Testis (tissue), 3 donors: ENCODE measurements around the gene NUAK1. TPM values are rescaled to one million over a fixed set of nuclear protein-coding genes. Genes with fewer than 3 reads are reported as not detected.

Experiments used
- DNase-seq: peaks from one replicate; pipeline ENCODE4 v3.0.0-alpha.2; 2019
- H3K27ac ChIP-seq, 2 donors: fragments of 200-600 bp; sonication (generic); one replicate each; pipeline ENCODE4 v1.5.1; 2019
- H3K27me3 ChIP-seq: fragments of 200-600 bp; sonication (generic); one replicate; pipeline ENCODE4 v1.5.1; 2019
- H3K36me3 ChIP-seq: fragments of 200-600 bp; sonication (generic); one replicate; pipeline ENCODE4 v1.5.1; 2017; ENCODE audit warnings: low read depth; ENCODE audit errors: missing control alignments
- H3K4me1 ChIP-seq: fragments of 200-600 bp; sonication (generic); one replicate; pipeline ENCODE4 v1.5.1; 2019
- H3K4me3 ChIP-seq, 2 donors: fragments of 200-600 bp; sonication (generic); one replicate each; pipeline ENCODE4 v1.5.1; 2017 to 2019
- H3K9me3 ChIP-seq: fragments of 200-600 bp; sonication (generic); one replicate; pipeline ENCODE4 v1.5.1; 2017
- POLR2A ChIP-seq: fragments of 450-650 bp; IDR thresholded peaks from one replicate; pipeline ENCODE4 v1.6.1; 2017; ENCODE audit warnings: antibody characterized with exemption, mild to moderate bottlenecking, moderate library complexity
- WGBS, 2 donors: methylation state at CpG; one replicate each; pipeline ENCODE4 v1.1.5; 2018; 5-methylcytosine and 5-hydroxymethylcytosine counted together
- intact Hi-C: fragments of 100-400 bp; cut with DNase I; formaldehyde crosslinking; loops from one replicate; pipeline ENCODE4 v1.15.1; 2023; ENCODE audit warnings: low total_unique reads
- polyA plus RNA-seq: library from polyadenylated mRNA; stranded (reverse); fragments of 350-450 nt; fragmentation: Illumina TruSeq; extraction: RNeasy Lipid Tissue Mini Kit (QIAGEN cat#74804); gene quantifications from one replicate; pipeline ENCODE4 v1.2.3, GENCODE V29; 2014; ENCODE audit warnings: low read depth, low replicate concordance; ENCODE audit not compliant: insufficient read depth
- total RNA-seq, 2 donors: library from RNA; depleted of rRNA; stranded (reverse); fragments of >200 nt; gene quantifications; one replicate each; pipeline ENCODE4 v1.2.3, GENCODE V29; 2016
- TF ChIP-seq, protein P1 (sequence below), 3 experiments: fragments of 450-650 bp in 2 of 3; fragments of 200-600 bp in 1 of 3; sonication (generic) in 1 of 3; IDR thresholded peaks; one replicate each; pipeline ENCODE4 v1.5.1; 2016 to 2019; ENCODE audit warnings: antibody characterized with exemption in 3 of 3, mild to moderate bottlenecking in 2 of 3, moderate library complexity in 1 of 3

Gene NUAK1
- total and polyA plus RNA-seq, 3 donors from 2014 or later: 6.6 to 9.1 (median 8.2) TPM

DNA sequence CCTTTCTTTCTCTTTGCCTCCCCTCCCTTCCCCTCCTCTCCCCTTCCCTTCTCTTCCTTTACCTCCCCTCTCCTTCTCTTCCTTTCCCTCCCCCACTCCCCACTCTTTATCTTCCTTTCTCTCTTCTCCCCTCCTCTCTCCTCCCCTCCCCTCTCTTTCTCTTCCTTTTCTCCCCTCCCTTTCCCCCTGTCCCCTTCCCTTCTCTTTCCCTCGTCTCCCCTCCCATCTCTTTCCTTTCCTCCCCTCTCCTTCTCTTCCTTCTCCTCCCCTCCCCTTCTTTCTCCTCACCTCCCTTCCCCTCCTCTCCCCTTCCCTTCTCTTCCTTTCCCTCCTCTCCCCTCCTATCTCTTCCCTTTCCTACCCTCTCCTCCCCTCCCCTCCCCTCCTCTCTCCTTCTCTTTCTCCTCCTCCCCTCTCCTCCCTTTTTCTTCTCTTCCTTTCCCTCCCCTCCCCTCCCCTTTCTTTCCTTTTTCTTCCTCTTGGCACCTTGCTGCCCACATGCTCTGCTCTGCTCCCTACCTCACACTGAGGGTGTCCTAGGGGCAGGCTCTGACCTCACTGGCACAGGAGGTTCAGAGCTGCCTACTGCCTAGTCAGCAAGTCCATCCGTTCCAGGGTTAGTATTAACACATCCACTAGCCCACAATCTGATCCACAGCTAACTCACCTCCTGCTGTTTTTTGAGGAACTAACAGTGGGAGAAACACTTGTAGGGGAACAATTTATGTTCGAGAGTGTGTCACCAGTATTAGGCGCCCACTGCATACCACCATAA lies 101.0 kb downstream of the NUAK1 start:
- no peak overlapping the region for H3K27ac ChIP-seq
- DNase-seq: no peak
- 71 to 79% methylated on average over 4 of the region's 4 CpGs for WGBS, 2 donors
- H3K4me1 ChIP-seq: no peaks in the 10 kb centered on the region
- intact Hi-C loops: no loop called here
- no peaks in the 10 kb centered on the region for H3K9me3 ChIP-seq
- TF ChIP-seq, protein P1, sequence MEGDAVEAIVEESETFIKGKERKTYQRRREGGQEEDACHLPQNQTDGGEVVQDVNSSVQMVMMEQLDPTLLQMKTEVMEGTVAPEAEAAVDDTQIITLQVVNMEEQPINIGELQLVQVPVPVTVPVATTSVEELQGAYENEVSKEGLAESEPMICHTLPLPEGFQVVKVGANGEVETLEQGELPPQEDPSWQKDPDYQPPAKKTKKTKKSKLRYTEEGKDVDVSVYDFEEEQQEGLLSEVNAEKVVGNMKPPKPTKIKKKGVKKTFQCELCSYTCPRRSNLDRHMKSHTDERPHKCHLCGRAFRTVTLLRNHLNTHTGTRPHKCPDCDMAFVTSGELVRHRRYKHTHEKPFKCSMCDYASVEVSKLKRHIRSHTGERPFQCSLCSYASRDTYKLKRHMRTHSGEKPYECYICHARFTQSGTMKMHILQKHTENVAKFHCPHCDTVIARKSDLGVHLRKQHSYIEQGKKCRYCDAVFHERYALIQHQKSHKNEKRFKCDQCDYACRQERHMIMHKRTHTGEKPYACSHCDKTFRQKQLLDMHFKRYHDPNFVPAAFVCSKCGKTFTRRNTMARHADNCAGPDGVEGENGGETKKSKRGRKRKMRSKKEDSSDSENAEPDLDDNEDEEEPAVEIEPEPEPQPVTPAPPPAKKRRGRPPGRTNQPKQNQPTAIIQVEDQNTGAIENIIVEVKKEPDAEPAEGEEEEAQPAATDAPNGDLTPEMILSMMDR (IDR thresholded peaks at IDR 0.05): no peak
- no peak for TF ChIP-seq POLR2A
- H3K27me3 ChIP-seq: no peaks in the 10 kb centered on the region
- H3K36me3 ChIP-seq: no peaks in the 10 kb centered on the region
- H3K4me3 ChIP-seq: no peak overlapping the region

DNA sequence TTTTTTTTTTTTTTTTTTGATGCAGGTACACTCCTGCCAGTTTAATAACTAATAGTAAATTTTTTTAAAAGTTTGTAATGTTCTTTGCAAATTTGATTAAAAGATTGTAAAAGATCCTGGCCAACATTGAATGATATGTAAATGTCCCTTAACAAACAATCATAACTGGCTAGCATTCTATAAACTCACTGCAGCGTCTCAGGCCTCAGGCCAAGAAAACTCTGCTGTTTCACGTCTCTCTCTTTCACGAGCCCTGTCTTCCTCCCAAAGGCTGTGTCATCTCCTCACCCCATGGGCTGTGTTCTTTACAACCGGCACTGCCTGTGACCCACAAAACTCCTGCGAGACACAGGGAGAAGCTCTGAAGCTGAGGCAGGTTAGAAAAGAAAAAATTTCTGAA lies 103.3 kb downstream of the NUAK1 start:
- no peak overlapping the region for H3K27ac ChIP-seq
- no peaks in the 10 kb centered on the region for H3K9me3 ChIP-seq
- intact Hi-C loops: no loop called here
- DNase-seq: no peak
- 73 to 77% methylated on average over 5 of the region's 5 CpGs for WGBS, 2 donors
- H3K4me3 ChIP-seq: no peak overlapping the region
- H3K36me3 ChIP-seq: no peaks in the 10 kb centered on the region
- no peak for TF ChIP-seq POLR2A
- TF ChIP-seq, protein P1 (IDR thresholded peaks at IDR 0.05): no peak
- no peaks in the 10 kb centered on the region for H3K4me1 ChIP-seq
- no peaks in the 10 kb centered on the region for H3K27me3 ChIP-seq

DNA sequence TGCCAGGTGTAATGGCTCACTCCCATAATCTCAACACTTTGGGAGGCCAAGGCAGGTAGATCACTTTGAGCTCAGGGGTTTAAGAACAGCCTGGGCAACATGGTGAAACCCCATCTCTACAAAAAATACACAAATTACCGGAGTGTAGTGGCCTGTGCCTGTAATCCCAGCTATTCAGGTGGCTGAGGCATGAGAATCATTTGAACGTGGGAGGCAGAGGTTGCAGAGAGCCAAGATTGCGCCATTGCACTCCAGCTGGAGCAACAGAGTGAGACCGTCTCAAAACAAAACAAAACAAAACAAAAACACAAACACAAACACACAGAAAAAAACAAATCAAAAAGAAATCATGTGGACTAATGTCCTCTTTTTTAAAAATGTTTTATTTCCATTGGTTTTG lies 104.4 kb downstream of the NUAK1 start:
- Histone ChIP-seq H3K36me3 (no peaks in the 10 kb centered on the region), H3K4me1 (no peaks in the 10 kb centered on the region), H3K27me3 (no peaks in the 10 kb centered on the region), H3K4me3 (no peak overlapping the region), H3K9me3 (no peaks in the 10 kb centered on the region), H3K27ac (no peak overlapping the region)
- intact Hi-C loops: no loop called here
- TF ChIP-seq, protein P1 (IDR thresholded peaks at IDR 0.05): no peak
- no peak for TF ChIP-seq POLR2A
- no peak for DNase-seq
- WGBS, 2 donors: 86 to 95% methylated on average over 4 of the region's 4 CpGs

DNA sequence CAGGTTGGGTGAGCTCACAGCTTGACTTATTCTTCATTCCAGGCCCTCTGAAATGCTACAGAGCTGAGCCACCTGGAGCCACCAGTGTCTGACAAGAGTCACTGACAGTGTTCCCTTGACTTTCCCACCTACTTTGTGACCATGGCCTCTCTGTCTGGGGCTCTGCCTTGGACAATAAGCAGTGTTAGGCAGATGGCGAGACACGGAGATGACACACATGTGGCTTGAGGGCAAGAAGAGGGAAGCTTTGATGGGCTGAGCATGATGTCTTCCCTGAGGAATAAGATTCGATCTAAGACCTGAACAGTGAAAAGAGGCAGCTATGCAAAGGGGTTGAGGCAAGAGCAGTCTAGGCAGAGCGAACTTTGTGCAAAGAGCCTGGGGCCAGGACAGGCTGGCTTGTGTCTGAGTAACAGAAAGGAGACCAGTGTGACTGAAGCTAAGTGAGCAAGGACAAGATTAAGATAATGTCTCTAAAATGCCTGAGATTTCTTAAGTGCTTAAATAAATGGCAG lies 105.5 kb downstream of the NUAK1 start:
- intact Hi-C loops: no loop called here
- TF ChIP-seq, protein P1 (IDR thresholded peaks at IDR 0.05): no peak
- no peak for TF ChIP-seq POLR2A

DNA sequence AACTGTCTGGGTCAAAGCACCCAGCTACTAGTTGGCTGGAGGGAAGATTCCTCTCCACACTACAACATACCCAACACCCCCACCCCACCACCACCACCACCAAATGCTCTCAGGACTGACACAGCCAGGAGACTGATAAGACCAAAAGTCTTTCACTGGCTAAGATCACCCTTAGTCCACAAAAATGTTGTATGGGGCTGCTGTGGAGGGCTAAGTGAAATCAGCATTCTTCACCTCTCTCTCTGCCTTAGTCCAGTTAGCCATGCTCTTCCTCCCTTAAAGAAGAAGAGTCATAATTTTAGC lies 106.2 kb downstream of the NUAK1 start:
- TF ChIP-seq, protein P1 (IDR thresholded peaks at IDR 0.05): no peak
- TF ChIP-seq POLR2A: no peak
- no peaks in the 10 kb centered on the region for H3K9me3 ChIP-seq
- no peak overlapping the region for H3K27ac ChIP-seq
- H3K4me1 ChIP-seq: no peaks in the 10 kb centered on the region
- DNase-seq: no peak
- no peaks in the 10 kb centered on the region for H3K36me3 ChIP-seq
- no peaks in the 10 kb centered on the region for H3K27me3 ChIP-seq
- intact Hi-C loops: no loop called here
- H3K4me3 ChIP-seq: no peak overlapping the region

More for the DNA sequence above, 105.5 kb downstream of the NUAK1 start:
- H3K27me3 ChIP-seq: no peaks in the 10 kb centered on the region
- DNase-seq: no peak
- H3K27ac ChIP-seq: no peak overlapping the region
- no peaks in the 10 kb centered on the region for H3K9me3 ChIP-seq
- H3K36me3 ChIP-seq: no peaks in the 10 kb centered on the region
- no peak overlapping the region for H3K4me3 ChIP-seq
- WGBS, 2 donors: 82 to 91% methylated on average over 4 of the region's 4 CpGs
- H3K4me1 ChIP-seq: no peaks in the 10 kb centered on the region
